Peyer's patch (tissue), 4 donors: ENCODE results near the gene LYRM1. TPM values are rescaled to one million over a fixed set of nuclear protein-coding genes. Genes with fewer than 3 reads are reported as not detected.

Experiments
- DNase-seq, 3 donors: peaks; one replicate each; pipeline ENCODE4 v3.0.0-alpha.2; 2017 to 2019
- H3K27ac ChIP-seq, 4 donors: fragments of 200-600 bp; sonication (generic); one replicate each; pipeline ENCODE4 v1.5.1; 2016 to 2019
- H3K27me3 ChIP-seq, 2 donors: fragments of 200-600 bp; sonication (generic); one replicate each; pipeline ENCODE4 v1.5.1; 2019
- H3K36me3 ChIP-seq, 3 donors: fragments of 200-600 bp; sonication (generic); one replicate each; pipeline ENCODE4 v1.5.1; 2016 to 2019
- H3K4me1 ChIP-seq, 4 donors: fragments of 200-600 bp; sonication (generic); one replicate each; pipeline ENCODE4 v1.5.1; 2016 to 2019
- H3K4me3 ChIP-seq, 4 donors: fragments of 200-600 bp; sonication (generic); 1 replicate in 3 of 4; 2 replicates in 1 of 4; pipeline ENCODE4 v1.5.1; 2016 to 2019; ENCODE audit warnings: mild to moderate bottlenecking in 1 of 4
- H3K9me3 ChIP-seq, 4 donors: fragments of 200-600 bp; sonication (generic); one replicate each; pipeline ENCODE4 v1.5.1; 2016 to 2019; ENCODE audit warnings: mild to moderate bottlenecking in 1 of 4
- CTCF ChIP-seq, 6 experiments: fragments of 450-650 bp in 4 of 6; fragments of 200-600 bp in 2 of 6; sonication (generic) in 1 of 6; IDR thresholded peaks; one replicate each; pipeline ENCODE4 v1.5.1; 2017 to 2019; ENCODE audit warnings: antibody characterized with exemption in 6 of 6, mild to moderate bottlenecking in 3 of 6, moderate library complexity in 1 of 6
- POLR2A ChIP-seq, 2 donors: fragments of 450-650 bp; IDR thresholded peaks; one replicate each; pipeline ENCODE4 v1.5.1; 2017; ENCODE audit warnings: antibody characterized with exemption in 2 of 2, mild to moderate bottlenecking in 2 of 2, moderate library complexity in 2 of 2
- total RNA-seq, 4 donors: library from RNA; depleted of rRNA; stranded (reverse); fragments of >200 nt; gene quantifications; one replicate each; pipeline ENCODE4 v1.1.0, GENCODE V29; 2016

Gene LYRM1
- total RNA-seq, 4 donors from 2014 or later: 8.8 to 53.6 (median 13.2) TPM

GRCh38 chr16:20948444-20948843 lies 47.9 kb downstream of the LYRM1 start:
- Histone ChIP-seq H3K4me1 (no peaks in the 10 kb centered on the region), H3K27me3 (no peaks in the 10 kb centered on the region), H3K4me3 (no peak overlapping the region), H3K27ac (no peak overlapping the region), H3K9me3 (no peaks in the 10 kb centered on the region), H3K36me3 (no peaks in the 10 kb centered on the region)
- TF ChIP-seq CTCF (IDR thresholded peaks at IDR 0.05) (no peak), POLR2A (IDR thresholded peaks at IDR 0.05) (no peak)
- DNase-seq: no peak

DNA sequence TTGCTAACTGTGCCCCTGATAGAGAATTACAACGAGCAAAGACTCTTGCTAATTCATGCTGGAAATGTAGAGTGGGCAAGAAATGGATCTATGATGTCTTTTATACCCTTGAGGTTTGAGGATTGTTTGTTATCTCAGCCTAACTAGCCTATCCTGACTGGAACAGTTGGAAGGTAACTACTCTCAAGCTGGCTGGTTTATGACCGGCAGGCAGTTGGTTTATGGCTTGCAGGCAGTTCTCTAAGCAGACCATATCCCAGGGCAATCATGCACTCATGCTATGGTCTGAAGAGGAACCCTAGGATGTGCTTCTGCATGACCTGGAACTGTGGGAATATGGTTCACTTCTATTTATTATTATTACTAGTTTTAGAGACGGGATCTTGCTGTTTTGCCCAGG lies 49.1 kb downstream of the LYRM1 start:
- no peak for DNase-seq
- no peak for TF ChIP-seq POLR2A (IDR thresholded peaks at IDR 0.05)
- TF ChIP-seq CTCF (IDR thresholded peaks at IDR 0.05): no peak
- H3K27me3 ChIP-seq: no peaks in the 10 kb centered on the region

GRCh38 chr16:20950294-20950693 lies 49.7 kb downstream of the LYRM1 start:
- no peak for DNase-seq
- Histone ChIP-seq H3K27me3 (no peaks in the 10 kb centered on the region), H3K9me3 (no peaks in the 10 kb centered on the region), H3K4me3 (no peak overlapping the region), H3K36me3 (no peaks in the 10 kb centered on the region), H3K27ac (no peak overlapping the region), H3K4me1 (no peaks in the 10 kb centered on the region)
- no peak for TF ChIP-seq CTCF (IDR thresholded peaks at IDR 0.05)
- TF ChIP-seq POLR2A (IDR thresholded peaks at IDR 0.05): no peak

More for the DNA sequence above, 49.1 kb downstream of the LYRM1 start:
- no peaks in the 10 kb centered on the region for H3K4me1 ChIP-seq
- H3K9me3 ChIP-seq: no peaks in the 10 kb centered on the region
- H3K36me3 ChIP-seq: no peaks in the 10 kb centered on the region
- H3K4me3 ChIP-seq: no peak overlapping the region
- H3K27ac ChIP-seq: no peak overlapping the region

DNA sequence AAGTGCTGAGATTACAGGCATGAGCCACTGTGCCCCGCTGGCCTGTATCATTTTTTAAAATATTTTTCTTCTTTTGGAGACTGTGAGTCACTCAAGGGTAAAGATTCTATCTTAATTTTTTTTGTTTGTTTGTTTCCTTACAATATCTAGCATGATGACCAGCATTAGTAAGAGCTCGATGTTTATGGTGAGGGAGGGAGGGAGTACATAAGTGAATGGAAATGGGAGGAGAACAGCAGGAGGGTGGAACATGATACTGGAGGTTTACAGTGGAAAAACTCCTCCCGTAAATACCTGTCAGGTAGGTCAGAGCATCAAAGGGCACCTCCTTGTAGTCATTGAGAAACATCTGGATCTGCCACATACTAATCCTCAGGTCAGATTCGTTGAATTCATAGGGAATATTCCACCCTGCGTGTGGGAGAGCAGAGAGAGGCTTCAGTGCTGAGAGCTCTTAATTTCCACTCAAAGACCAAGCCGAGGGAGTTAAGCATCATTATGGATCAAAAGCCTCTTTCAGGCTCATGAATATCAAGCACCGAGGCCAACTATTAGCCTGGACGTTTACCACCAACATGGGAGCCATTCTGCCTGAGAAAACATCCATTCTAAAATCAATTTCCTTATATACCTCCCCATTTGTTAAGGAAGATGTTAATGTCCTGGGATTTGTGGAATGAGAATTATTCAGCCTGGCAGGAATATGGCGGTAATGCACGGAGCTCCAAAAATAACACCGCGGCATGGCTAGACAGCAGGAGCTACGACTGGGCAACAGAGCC lies 51.8 kb downstream of the LYRM1 start:
- Histone ChIP-seq H3K4me1 (no peaks in the 10 kb centered on the region), H3K27me3 (no peaks in the 10 kb centered on the region), H3K9me3 (no peaks in the 10 kb centered on the region), H3K4me3 (no peak overlapping the region), H3K27ac (no peak overlapping the region), H3K36me3 (no peaks in the 10 kb centered on the region)
- TF ChIP-seq CTCF (IDR thresholded peaks at IDR 0.05) (no peak), POLR2A (IDR thresholded peaks at IDR 0.05) (no peak)
- no peak for DNase-seq

GRCh38 chr16:20954574-20954973 lies 54.0 kb downstream of the LYRM1 start:
- DNase-seq: no peak
- Histone ChIP-seq H3K36me3 (no peaks in the 10 kb centered on the region), H3K4me3 (no peak overlapping the region), H3K4me1 (no peaks in the 10 kb centered on the region), H3K27ac (no peak overlapping the region), H3K27me3 (no peaks in the 10 kb centered on the region), H3K9me3 (no peaks in the 10 kb centered on the region)
- TF ChIP-seq POLR2A (IDR thresholded peaks at IDR 0.05): no peak
- no peak for TF ChIP-seq CTCF (IDR thresholded peaks at IDR 0.05)
